Mesendoderm (in vitro differentiated cells): ENCODE measurements around the gene TNK2.

Experiments
- DNase-seq: peaks from one replicate; pipeline ENCODE4 v3.0.0; 2013
- H2AK5ac ChIP-seq: 2 replicates; pipeline ENCODE4 v1.6.1; 2013; ENCODE audit warnings: low read length, inconsistent platforms
- H2BK120ac ChIP-seq: 2 replicates; pipeline ENCODE4 v1.6.1; 2013; ENCODE audit warnings: low read depth, mild to moderate bottlenecking, low read length, moderate library complexity, mixed read lengths
- H2BK15ac ChIP-seq: replicated peaks from 2 replicates; pipeline ENCODE4 v1.6.1; 2013; ENCODE audit warnings: low read depth, mild to moderate bottlenecking, moderate library complexity
- H2BK5ac ChIP-seq: 2 replicates; pipeline ENCODE4 v1.6.1; 2013; ENCODE audit warnings: low read length, inconsistent platforms
- H3K18ac ChIP-seq: 2 replicates; pipeline ENCODE4 v1.6.1; 2013; ENCODE audit warnings: mild to moderate bottlenecking, low read length, mixed read lengths
- H3K23ac ChIP-seq: one replicate; pipeline ENCODE4 v1.6.1; 2013; ENCODE audit warnings: low read length
- H3K27ac ChIP-seq: 2 replicates; pipeline ENCODE4 v1.5.1; 2013; ENCODE audit warnings: low read depth, mild to moderate bottlenecking, inconsistent platforms, low read length, moderate library complexity
- H3K27me3 ChIP-seq: 2 replicates; pipeline ENCODE4 v1.6.1; 2013; ENCODE audit warnings: low read length, control low read depth, mild to moderate bottlenecking, inconsistent platforms; ENCODE audit not compliant: insufficient read depth, poor library complexity
- H3K36me3 ChIP-seq: 2 replicates; pipeline ENCODE4 v1.6.1; 2013; ENCODE audit warnings: low read length, inconsistent platforms; ENCODE audit not compliant: control insufficient read depth, insufficient read depth
- H3K4ac ChIP-seq: one replicate; pipeline ENCODE4 v1.6.1; 2013; ENCODE audit warnings: low read depth, mild to moderate bottlenecking, low read length, moderate library complexity
- H3K4me1 ChIP-seq: 2 replicates; pipeline ENCODE4 v1.6.1; 2013; ENCODE audit warnings: low read depth, low read length, inconsistent platforms; ENCODE audit not compliant: control insufficient read depth
- H3K4me2 ChIP-seq: 2 replicates; pipeline ENCODE4 v1.6.1; 2013; ENCODE audit warnings: low read length
- H3K4me3 ChIP-seq: 2 replicates; pipeline ENCODE4 v1.5.1; 2013; ENCODE audit warnings: mild to moderate bottlenecking, low read length
- H3K56ac ChIP-seq: one replicate; pipeline ENCODE4 v1.6.1; 2013; ENCODE audit warnings: low read length
- H3K79me1 ChIP-seq: 2 replicates; pipeline ENCODE4 v1.6.1; 2013; ENCODE audit warnings: low read length, inconsistent platforms
- H3K79me2 ChIP-seq: 2 replicates; pipeline ENCODE4 v1.6.1; 2013; ENCODE audit warnings: mild to moderate bottlenecking, low read length; ENCODE audit not compliant: control insufficient read depth, insufficient read depth
- H3K9ac ChIP-seq: 2 replicates; pipeline ENCODE4 v1.6.1; 2013; ENCODE audit warnings: low read length, inconsistent platforms
- H4K5ac ChIP-seq: one replicate; pipeline ENCODE4 v1.6.1; 2013; ENCODE audit warnings: low read length
- H4K8ac ChIP-seq: one replicate; pipeline ENCODE4 v1.6.1; 2013; ENCODE audit warnings: low read depth, mild to moderate bottlenecking, control low read depth, low read length, moderate library complexity
- WGBS: extraction: QIAGEN DNeasy Blood & Tissue Kit; methylation state at CpG from one replicate; pipeline ENCODE4 v1.1.7; 2013; ENCODE audit warnings: low lambda C conversion rate, missing lambda C conversion rate; ENCODE audit not compliant: insufficient coverage; ENCODE audit errors: extremely low coverage; 5-methylcytosine and 5-hydroxymethylcytosine counted together

TNK2 gene

DNA sequence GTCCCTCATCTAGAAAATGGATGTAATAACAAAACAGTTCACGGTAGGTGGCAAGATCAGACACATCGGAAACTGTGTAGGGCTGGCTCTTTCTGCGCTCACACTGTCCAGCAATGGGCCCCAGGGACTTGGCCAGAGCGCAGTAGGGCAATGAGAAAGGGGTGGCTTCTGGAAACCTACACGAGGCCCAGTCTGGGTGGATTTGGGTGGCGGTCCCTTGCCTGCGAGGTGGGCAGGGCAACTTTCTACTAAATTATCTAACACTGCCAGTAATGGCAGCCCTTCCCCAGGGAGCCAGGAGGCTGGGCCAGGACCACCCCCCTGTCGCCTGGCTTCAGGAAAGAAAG is 2.1 kb upstream of the TNK2 start:
- H4K5ac ChIP-seq = no peak overlapping the region
- H3K4me1 ChIP-seq = peaks cover 10% of the 10 kb centered on the region
- no CpG with 5 or more reads among the region's 8 CpGs for WGBS
- no peak overlapping the region for H2BK120ac ChIP-seq
- no peak overlapping the region for H2AK5ac ChIP-seq
- no peaks in the 10 kb centered on the region for H3K27me3 ChIP-seq
- peak overlapping the region; percentile 54 for H2BK5ac ChIP-seq
- H3K18ac ChIP-seq = peak overlapping the region; percentile 34
- peak overlapping the region; percentile 60 for H3K4me2 ChIP-seq
- no peak overlapping the region for H3K23ac ChIP-seq
- peak overlapping the region; percentile 24 for H3K4ac ChIP-seq
- peak overlapping the region; percentile 80 for H3K9ac ChIP-seq
- H4K8ac ChIP-seq = no peak overlapping the region
- peak overlapping the region; percentile 89 for H3K27ac ChIP-seq
- H3K79me2 ChIP-seq = peaks cover 2% of the 10 kb centered on the region
- H3K79me1 ChIP-seq = peaks cover 4% of the 10 kb centered on the region
- H3K56ac ChIP-seq = peak overlapping the region; percentile 80
- no peak overlapping the region for H3K4me3 ChIP-seq
- no peak for DNase-seq
- no peak overlapping the region for H2BK15ac ChIP-seq
- no peaks in the 10 kb centered on the region for H3K36me3 ChIP-seq

DNA sequence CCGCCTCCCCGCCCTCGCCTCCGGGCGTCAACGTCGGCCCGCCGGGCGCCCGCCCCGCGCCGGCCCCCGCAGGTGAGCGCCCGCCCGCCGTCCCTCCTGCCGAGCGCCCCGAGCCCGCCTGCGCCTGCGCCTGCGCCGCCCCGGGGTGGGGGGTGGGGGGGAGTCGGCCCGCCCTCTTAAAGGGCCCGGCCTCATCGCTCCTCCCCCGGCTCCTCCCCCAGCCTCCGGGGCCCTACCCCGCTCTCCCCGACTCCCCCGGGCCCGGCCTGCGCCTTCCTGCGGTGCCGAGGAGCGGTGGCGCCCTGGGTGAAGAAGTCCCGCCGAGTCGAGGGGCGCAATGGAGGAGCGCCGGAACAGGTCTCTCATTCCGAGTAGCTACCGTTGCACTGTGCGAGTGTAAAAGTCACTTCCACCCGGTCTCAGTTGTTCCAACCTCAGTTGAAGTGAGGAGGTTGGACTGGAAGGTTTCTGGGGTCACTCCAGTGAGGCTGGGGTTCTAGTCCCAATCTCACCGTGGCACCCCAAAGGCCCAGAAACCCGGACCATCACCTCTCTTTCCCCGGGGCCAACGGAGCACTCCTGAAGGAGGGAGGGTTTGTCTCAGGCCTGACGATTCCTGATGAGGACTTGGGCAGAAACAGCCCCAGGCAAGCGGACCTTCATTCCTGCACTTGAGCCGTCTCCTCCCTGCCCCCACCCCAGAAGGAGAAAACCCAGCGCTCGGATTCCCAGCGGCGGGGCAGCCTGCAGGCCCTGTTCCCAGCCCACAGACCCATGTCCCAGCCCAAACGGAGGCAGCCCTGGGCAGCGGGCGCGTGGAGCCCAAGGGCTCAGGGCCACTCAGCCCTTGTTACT is 1.5 kb upstream of the TNK2 start:
- Histone ChIP-seq H3K27ac (peak overlapping the region; percentile 89), H3K4ac (peak overlapping the region; percentile 24), H2BK15ac (peak overlapping the region; percentile 25), H4K8ac (no peak overlapping the region), H3K27me3 (no peaks in the 10 kb centered on the region), H3K9ac (peak overlapping the region; percentile 80), H3K36me3 (no peaks in the 10 kb centered on the region), H3K18ac (peak overlapping the region; percentile 91), H3K79me1 (peaks cover 4% of the 10 kb centered on the region), H2BK5ac (peak overlapping the region; percentile 61), H3K23ac (no peak overlapping the region), H3K4me1 (peaks cover 10% of the 10 kb centered on the region), H2BK120ac (peak overlapping the region; percentile 50), H2AK5ac (no peak overlapping the region), H3K56ac (peak overlapping the region; percentile 80), H3K4me2 (peak overlapping the region; percentile 60), H3K79me2 (peaks cover 2% of the 10 kb centered on the region), H4K5ac (no peak overlapping the region), H3K4me3 (peak overlapping the region; percentile 59)
- WGBS = no CpG with 5 or more reads among the region's 68 CpGs
- peak; percentile 92 for DNase-seq

DNA sequence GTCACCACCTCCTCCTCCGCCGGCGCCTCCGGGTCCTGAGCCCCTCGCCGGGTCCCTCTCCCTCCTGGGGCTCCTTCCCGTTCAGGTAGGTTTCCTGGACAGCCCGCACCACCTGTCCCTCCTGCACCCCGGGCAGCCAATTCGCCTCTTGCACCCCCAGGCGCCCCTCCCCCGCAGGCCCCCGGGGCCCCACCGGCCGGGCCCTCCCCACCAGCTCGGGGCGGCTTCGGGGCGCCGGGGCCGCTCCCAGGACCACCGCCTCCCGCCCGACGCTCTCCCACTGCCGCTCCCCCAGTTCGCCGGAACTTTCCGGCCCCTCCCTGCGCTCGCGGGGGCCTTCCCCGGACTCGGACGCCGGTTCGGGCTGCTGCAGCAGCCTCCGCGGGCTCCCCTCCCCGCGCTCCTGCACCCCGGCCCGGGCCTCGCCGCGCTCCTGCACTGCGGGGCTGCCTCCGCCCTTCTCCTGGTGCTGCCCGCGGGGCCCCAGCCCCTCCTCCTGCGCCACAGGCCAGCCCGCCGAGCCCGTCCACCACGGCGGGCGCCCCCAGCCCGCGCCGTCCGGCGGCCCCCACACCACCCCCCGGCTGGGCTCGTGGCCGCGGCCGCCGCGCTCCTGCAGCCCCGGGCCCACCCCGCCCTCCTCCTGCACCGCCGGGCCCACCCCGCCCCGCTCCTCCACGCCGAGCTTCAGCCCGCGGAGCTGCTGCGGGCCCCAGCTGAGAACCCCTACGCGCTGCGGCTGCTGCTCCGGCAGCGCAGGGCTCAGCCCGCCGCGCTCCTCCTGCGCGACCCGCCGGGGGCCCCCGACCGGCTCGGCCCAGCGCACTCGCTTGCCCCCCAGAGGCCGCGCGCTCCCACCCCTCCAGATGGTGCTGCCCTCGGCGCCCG is 587 bp upstream of the TNK2 start:
- Histone ChIP-seq H2AK5ac (no peak overlapping the region), H3K4me3 (peak overlapping the region; percentile 54), H4K8ac (peak overlapping the region; percentile 28), H3K79me2 (peaks cover 2% of the 10 kb centered on the region), H3K36me3 (no peaks in the 10 kb centered on the region), H3K23ac (no peak overlapping the region), H2BK5ac (no peak overlapping the region), H2BK120ac (peak overlapping the region; percentile 50), H3K79me1 (peaks cover 6% of the 10 kb centered on the region), H3K27ac (peak overlapping the region; percentile 63), H3K9ac (peak overlapping the region; percentile 73), H3K4me1 (peaks cover 7% of the 10 kb centered on the region), H3K56ac (peak overlapping the region; percentile 86), H4K5ac (no peak overlapping the region), H3K27me3 (no peaks in the 10 kb centered on the region), H3K18ac (peak overlapping the region; percentile 91), H3K4ac (peak overlapping the region; percentile 97), H2BK15ac (peak overlapping the region; percentile 25), H3K4me2 (peak overlapping the region; percentile 83)
- WGBS = no CpG with 5 or more reads among the region's 103 CpGs
- DNase-seq = peak; percentile 51

DNA sequence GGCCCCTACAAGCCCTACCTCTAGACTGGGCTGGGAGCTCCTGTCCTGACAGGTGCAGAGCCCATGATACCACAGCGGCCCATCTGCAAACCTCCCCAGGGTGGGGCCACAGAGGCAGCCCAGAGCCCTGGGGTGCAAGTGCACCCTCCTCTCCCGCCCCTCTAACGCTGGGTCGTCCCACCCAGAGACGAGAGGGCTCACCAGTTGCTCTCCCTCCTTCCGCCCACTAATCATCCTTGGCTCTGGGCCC is 742 bp downstream of the TNK2 start:
- Histone ChIP-seq H2BK15ac (no peak overlapping the region), H3K36me3 (no peaks in the 10 kb centered on the region), H4K8ac (no peak overlapping the region), H2AK5ac (no peak overlapping the region), H3K79me2 (peaks cover 2% of the 10 kb centered on the region), H3K23ac (no peak overlapping the region), H3K18ac (no peak overlapping the region), H3K4ac (no peak overlapping the region), H3K79me1 (peaks cover 6% of the 10 kb centered on the region), H3K56ac (no peak overlapping the region), H3K27me3 (no peaks in the 10 kb centered on the region), H4K5ac (no peak overlapping the region), H2BK120ac (no peak overlapping the region), H3K27ac (no peak overlapping the region), H3K4me3 (no peak overlapping the region), H2BK5ac (no peak overlapping the region), H3K4me2 (peak overlapping the region; percentile 83), H3K4me1 (peaks cover 7% of the 10 kb centered on the region), H3K9ac (no peak overlapping the region)
- WGBS = no CpG with 5 or more reads among the region's 6 CpGs
- DNase-seq = no peak

DNA sequence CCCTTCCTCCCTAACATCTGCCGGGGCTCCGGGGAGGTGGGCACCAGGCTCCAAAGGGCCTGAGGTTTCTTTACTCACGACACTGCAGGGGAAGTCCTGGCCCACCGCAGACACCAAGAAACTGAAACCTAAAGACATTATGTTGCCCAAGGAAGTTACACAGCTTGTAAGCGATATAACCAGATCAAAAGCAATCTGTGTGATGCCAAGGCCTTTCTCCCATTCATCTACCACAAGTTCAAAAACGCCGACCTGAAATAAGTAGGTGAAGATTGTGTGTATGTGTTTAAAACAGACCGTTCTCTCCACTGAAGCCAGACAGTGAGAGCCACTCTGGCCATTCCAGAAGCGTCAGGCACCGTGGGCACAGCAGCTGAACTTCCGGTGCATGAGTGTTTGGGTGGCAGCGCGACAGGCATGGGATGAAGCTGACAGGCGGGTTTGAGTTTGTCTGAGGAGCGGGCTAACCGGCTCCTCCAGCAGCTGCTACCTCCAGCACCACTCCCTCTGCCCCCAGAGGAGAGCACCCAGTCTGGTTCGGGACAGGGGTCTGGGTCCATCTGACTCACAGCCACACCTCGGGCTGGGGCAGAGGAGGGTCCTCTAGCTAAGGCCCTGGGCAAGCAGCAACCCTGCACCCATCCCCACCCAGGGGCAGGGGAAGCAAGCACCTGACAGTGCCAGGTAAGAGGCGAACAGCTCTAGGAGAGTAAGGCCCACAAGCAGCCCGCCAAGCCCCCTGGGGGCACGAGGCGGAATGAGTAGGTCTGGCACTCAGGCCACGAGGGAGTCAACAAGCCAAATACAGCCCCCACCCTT is 1.3 kb downstream of the TNK2 start:
- H3K4me1 ChIP-seq = peaks cover 7% of the 10 kb centered on the region
- H3K23ac ChIP-seq = no peak overlapping the region
- no peaks in the 10 kb centered on the region for H3K36me3 ChIP-seq
- no peak overlapping the region for H2BK120ac ChIP-seq
- H4K5ac ChIP-seq = no peak overlapping the region
- H3K56ac ChIP-seq = no peak overlapping the region
- no peak overlapping the region for H2BK15ac ChIP-seq
- no peak overlapping the region for H3K4ac ChIP-seq
- H4K8ac ChIP-seq = no peak overlapping the region
- WGBS = no CpG with 5 or more reads among the region's 23 CpGs
- peaks cover 6% of the 10 kb centered on the region for H3K79me1 ChIP-seq
- no peak overlapping the region for H2BK5ac ChIP-seq
- no peak overlapping the region for H3K9ac ChIP-seq
- no peak overlapping the region for H3K18ac ChIP-seq
- peak; percentile 54 for DNase-seq
- H3K4me2 ChIP-seq = no peak overlapping the region
- no peaks in the 10 kb centered on the region for H3K27me3 ChIP-seq
- H2AK5ac ChIP-seq = no peak overlapping the region
- H3K4me3 ChIP-seq = no peak overlapping the region
- H3K79me2 ChIP-seq = peaks cover 2% of the 10 kb centered on the region
- H3K27ac ChIP-seq = no peak overlapping the region
